ENCODE measurements around the gene GEN1.
"Not testable (repeated sequence)": the region's sequence is repeated elsewhere in the genome, so short reads cannot be mapped to it uniquely, and the experiment has no call there.

Gene GEN1

GRCh38 chr2:17798338-17798737 is 44.4 kb downstream of the GEN1 start:
- DNase-seq = no peak

- no peak for DNase-seq
These were observed 45.6 kb downstream of the GEN1 start for GRCh38 chr2:17799301-17800120.

- no peak for DNase-seq
These were observed 46.3 kb downstream of the GEN1 start for GRCh38 chr2:17800219-17800618.

GRCh38 chr2:17800693-17801458 is 46.9 kb downstream of the GEN1 start:
- no peak for DNase-seq

- no peak for DNase-seq
These were observed 49.6 kb downstream of the GEN1 start for GRCh38 chr2:17803497-17803896.

GRCh38 chr2:17804358-17804757 is 50.4 kb downstream of the GEN1 start:
- no peak for DNase-seq

- no peak for DNase-seq
These were observed 51.2 kb downstream of the GEN1 start for GRCh38 chr2:17805166-17805565.

- no peak for DNase-seq
These were observed 51.9 kb downstream of the GEN1 start for GRCh38 chr2:17805717-17806363.

- DNase-seq = no peak
These were observed 59.2 kb downstream of the GEN1 start for GRCh38 chr2:17813010-17813741.

- no peak for DNase-seq
These were observed 60.0 kb downstream of the GEN1 start for GRCh38 chr2:17813742-17814473.

GRCh38 chr2:17814601-17815000 is 60.7 kb downstream of the GEN1 start:
- DNase-seq = no peak

- DNase-seq = no peak
These were observed 61.7 kb downstream of the GEN1 start for GRCh38 chr2:17815468-17816184.

- no peak for DNase-seq
These were observed 62.7 kb downstream of the GEN1 start, which contains the start of gene MSGN1 for GRCh38 chr2:17816396-17817245. TSS of gene MSGN1 (plus strand) at chr2:17816460. CDS start at chr2:17816519, 59 bp downstream.

GRCh38 chr2:17818235-17818815 is 64.4 kb downstream of the GEN1 start:
- DNase-seq = no peak

GRCh38 chr2:17821080-17821479 is 67.1 kb downstream of the GEN1 start:
- no peak for DNase-seq

- no peak for DNase-seq
These were observed 67.9 kb downstream of the GEN1 start for GRCh38 chr2:17821535-17822444.

GRCh38 chr2:17822445-17823117 is 68.6 kb downstream of the GEN1 start:
- no peak for DNase-seq

- DNase-seq = not testable (repeated sequence)
These were observed 69.7 kb downstream of the GEN1 start for GRCh38 chr2:17823646-17824045.
